Measurements from ENCODE around the gene TRIO. TPM values are rescaled to one million over a fixed set of nuclear protein-coding genes. Genes with fewer than 3 reads are reported as not detected.

The TRIO gene
- total RNA-seq, 4 donors from 2014 or later: 186 to 388 (median 285) TPM

DNA sequence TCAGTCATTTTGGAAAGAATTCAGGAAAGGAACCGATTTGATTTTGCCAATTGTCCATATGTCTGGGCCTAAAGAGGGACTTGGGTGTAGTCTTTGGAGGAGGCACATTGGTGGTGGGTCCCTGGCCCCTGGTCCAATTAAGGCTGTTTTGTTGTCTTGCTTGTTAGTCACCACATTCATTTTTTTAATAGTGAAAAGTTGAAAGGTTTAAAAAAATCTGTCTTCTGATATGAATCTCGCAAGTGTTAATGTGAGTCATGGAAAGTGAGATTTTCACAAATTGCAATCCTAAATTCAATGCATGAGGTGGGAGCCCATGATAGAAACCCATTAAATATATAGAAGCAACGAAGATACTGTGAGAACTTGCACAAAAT, 272.5 kb downstream of the TRIO start:
- 59 to 79% methylated on average over 3 of the region's 3 CpGs for WGBS, 2 donors (ENCODE audit: low coverage in 1 of 2)
- in situ Hi-C loops (cut with MboI; ENCODE audit: low pct_ligation_motif_present in 1 of 4, low pct_unique_long_range_greater_than_20kb in 1 of 4, low sequenced_read_pairs in 3 of 4) (loop anchor here in 1 of 4 donors (25.0 kb wide), 1 partner anchor 597 kb away; no protein-coding TSS in a partner anchor), intact Hi-C loops (cut with DNase I; ENCODE audit: low total_unique reads) (no loop called here)
- no peaks in the 10 kb centered on the region for H3K9me3 ChIP-seq
- no peak for DNase-seq
- H3K36me3 ChIP-seq: peaks cover 0 to 29% (median 9%) of the 10 kb centered on the region in 4 donors
- H3K4me3 ChIP-seq: no peak overlapping the region
- H3K27me3 ChIP-seq: no peaks in the 10 kb centered on the region
- no peak for TF ChIP-seq POLR2A (IDR thresholded peaks at IDR 0.05)
- TF ChIP-seq, protein P1, sequence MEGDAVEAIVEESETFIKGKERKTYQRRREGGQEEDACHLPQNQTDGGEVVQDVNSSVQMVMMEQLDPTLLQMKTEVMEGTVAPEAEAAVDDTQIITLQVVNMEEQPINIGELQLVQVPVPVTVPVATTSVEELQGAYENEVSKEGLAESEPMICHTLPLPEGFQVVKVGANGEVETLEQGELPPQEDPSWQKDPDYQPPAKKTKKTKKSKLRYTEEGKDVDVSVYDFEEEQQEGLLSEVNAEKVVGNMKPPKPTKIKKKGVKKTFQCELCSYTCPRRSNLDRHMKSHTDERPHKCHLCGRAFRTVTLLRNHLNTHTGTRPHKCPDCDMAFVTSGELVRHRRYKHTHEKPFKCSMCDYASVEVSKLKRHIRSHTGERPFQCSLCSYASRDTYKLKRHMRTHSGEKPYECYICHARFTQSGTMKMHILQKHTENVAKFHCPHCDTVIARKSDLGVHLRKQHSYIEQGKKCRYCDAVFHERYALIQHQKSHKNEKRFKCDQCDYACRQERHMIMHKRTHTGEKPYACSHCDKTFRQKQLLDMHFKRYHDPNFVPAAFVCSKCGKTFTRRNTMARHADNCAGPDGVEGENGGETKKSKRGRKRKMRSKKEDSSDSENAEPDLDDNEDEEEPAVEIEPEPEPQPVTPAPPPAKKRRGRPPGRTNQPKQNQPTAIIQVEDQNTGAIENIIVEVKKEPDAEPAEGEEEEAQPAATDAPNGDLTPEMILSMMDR (IDR thresholded peaks at IDR 0.05): no peak
- no peak for TF ChIP-seq EP300 (IDR thresholded peaks at IDR 0.05; ENCODE audit: low read depth)
- no peak for TF ChIP-seq POLR2AphosphoS5 (IDR thresholded peaks at IDR 0.05)
- H3K4me1 ChIP-seq: peaks cover 0 to 17% (median 2%) of the 10 kb centered on the region in 4 donors
- no peak overlapping the region for H3K27ac ChIP-seq

DNA sequence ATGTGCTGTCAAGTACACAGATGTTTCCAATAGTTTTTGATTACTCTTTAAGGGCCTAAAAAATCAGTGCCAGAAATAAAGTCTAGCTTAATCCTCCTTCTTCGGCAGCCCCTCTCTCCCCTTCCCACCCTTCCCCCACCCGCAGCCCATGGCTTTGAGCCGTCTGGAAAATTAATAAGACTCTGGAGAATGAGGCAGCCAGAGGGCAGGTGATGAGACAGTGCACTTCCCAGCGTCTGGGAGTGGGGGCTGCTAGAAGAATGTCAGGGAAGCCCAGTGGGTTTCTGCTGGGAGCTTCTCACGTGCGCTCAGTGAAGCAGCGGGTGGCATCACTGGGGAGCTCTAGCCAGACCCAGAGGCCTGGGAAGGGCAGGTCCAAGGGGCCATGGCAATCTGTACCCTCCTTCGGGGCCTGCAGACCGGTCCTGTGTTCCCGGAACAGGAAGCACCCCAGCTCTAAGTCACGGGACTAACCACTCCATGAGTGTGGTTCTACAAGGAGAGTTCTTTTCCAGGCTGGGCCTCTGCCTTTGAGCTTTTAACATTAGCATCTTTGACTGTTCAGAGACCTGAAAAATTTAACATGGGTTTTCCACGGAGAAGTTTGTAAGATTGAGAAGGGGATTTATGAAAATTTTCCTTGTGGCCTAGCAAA, 273.6 kb downstream of the TRIO start:
- Histone ChIP-seq H3K4me1 (peaks cover 0 to 17% (median 2%) of the 10 kb centered on the region in 4 donors), H3K27me3 (no peaks in the 10 kb centered on the region), H3K9me3 (no peaks in the 10 kb centered on the region), H3K27ac (peak overlapping the region in 2 of 4 donors; percentile 33 to 34), H3K4me3 (no peak overlapping the region), H3K36me3 (peaks cover 0 to 39% (median 9%) of the 10 kb centered on the region in 4 donors)
- in situ Hi-C loops (cut with MboI; ENCODE audit: low pct_ligation_motif_present in 1 of 4, low pct_unique_long_range_greater_than_20kb in 1 of 4, low sequenced_read_pairs in 3 of 4): loop anchor here in 1 of 4 donors (25.0 kb wide), 1 partner anchor 596 kb away; no protein-coding TSS in a partner anchor
- WGBS, 2 donors (ENCODE audit: low coverage in 1 of 2): 50 to 76% methylated on average over 1 to 12 of the region's 12 CpGs
- TF ChIP-seq EP300 (IDR thresholded peaks at IDR 0.05; ENCODE audit: low read depth) (no peak), POLR2AphosphoS5 (IDR thresholded peaks at IDR 0.05) (no peak), POLR2A (IDR thresholded peaks at IDR 0.05) (no peak)
- TF ChIP-seq, protein P1 (IDR thresholded peaks at IDR 0.05): no peak
- DNase-seq: no peak
- intact Hi-C loops (cut with DNase I; ENCODE audit: low total_unique reads): no loop called here

DNA sequence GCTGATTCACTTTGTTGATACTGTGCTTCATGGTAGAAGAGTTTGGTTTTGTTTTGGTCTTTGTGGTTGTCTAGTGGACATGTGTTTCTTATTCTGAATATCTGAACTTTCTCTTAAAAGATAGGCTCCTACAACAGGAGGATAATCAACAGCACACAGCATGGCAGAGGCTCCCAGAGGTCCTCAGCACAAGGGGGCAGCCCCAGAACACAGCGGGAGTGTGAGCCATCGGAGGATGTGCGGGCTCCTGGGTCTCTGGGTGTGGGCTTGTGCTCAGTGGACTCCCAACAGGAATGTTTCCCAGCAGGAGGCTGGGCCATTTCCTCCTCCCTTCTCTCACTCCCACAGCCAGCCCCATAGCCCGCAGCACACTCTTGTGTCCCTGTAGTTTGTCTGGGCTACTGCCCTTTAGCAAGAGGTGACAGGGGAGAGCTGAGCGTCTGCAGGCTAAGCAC, 274.2 kb downstream of the TRIO start:
- peaks cover 0 to 44% (median 9%) of the 10 kb centered on the region in 4 donors for H3K36me3 ChIP-seq
- intact Hi-C loops (cut with DNase I; ENCODE audit: low total_unique reads) (no loop called here), in situ Hi-C loops (cut with MboI; ENCODE audit: low pct_ligation_motif_present in 1 of 4, low pct_unique_long_range_greater_than_20kb in 1 of 4, low sequenced_read_pairs in 3 of 4) (loop anchor here in 1 of 4 donors (25.0 kb wide), 1 partner anchor 595 kb away; no protein-coding TSS in a partner anchor)
- no peaks in the 10 kb centered on the region for H3K27me3 ChIP-seq
- 75% methylated on average over 5 of the region's 5 CpGs; no CpG with 5 or more reads in 1 of the 2 donors for WGBS, 2 donors (ENCODE audit: low coverage in 1 of 2)
- no peak for TF ChIP-seq EP300 (IDR thresholded peaks at IDR 0.05; ENCODE audit: low read depth)
- TF ChIP-seq POLR2AphosphoS5 (IDR thresholded peaks at IDR 0.05): no peak
- TF ChIP-seq POLR2A (IDR thresholded peaks at IDR 0.05): no peak
- TF ChIP-seq, protein P1 (IDR thresholded peaks at IDR 0.05): no peak
- H3K4me1 ChIP-seq: peaks cover 0 to 17% (median 2%) of the 10 kb centered on the region in 4 donors
- no peaks in the 10 kb centered on the region for H3K9me3 ChIP-seq
- no peak overlapping the region for H3K4me3 ChIP-seq
- H3K27ac ChIP-seq: peak overlapping the region in 2 of 4 donors; percentile 33 to 34
- no peak for DNase-seq

Data from transverse colon (tissue), 4 donors.